K562 (cell line): ENCODE measurements around the gene CDYL.

Experiments
- MTA1 ChIP-seq: fragments of 450-650 bp; IDR thresholded peaks from 2 replicates; pipeline ENCODE4 v1.6.1; 2017; ENCODE audit warnings: borderline replicate concordance
- SREBF1 ChIP-seq: fragments of 150-350 bp; IDR thresholded peaks from 2 replicates; pipeline ENCODE4 v1.6.1; 2014; ENCODE audit warnings: antibody characterized with exemption, low read depth, low read length, borderline replicate concordance
- ZNF780A ChIP-seq: fragments of 250-450 bp; sonication (Bioruptor Pico); IDR thresholded peaks from 2 replicates; pipeline ENCODE4 v1.5.0; 2021; ENCODE audit warnings: mild to moderate bottlenecking
- TF ChIP-seq, protein P1 (sequence below): fragments of 450-650 bp; formaldehyde crosslinking; IDR thresholded peaks from 2 replicates; pipeline ENCODE4 v1.4.0; 2020; ENCODE audit warnings: mild to moderate bottlenecking, mixed read lengths
- TF ChIP-seq, protein P2 (sequence below), 3 experiments: IDR thresholded peaks in 2 of 3; conservative IDR thresholded peaks in 1 of 3; 2 replicates each; pipeline ENCODE4 v1.5.1; 2011 to 2012; ENCODE audit warnings: low read length in 3 of 3, mild to moderate bottlenecking in 3 of 3, control low read depth in 2 of 3, improper control_type of control experiment in 1 of 3, inconsistent platforms in 1 of 3, low read depth in 1 of 3, mixed read lengths in 1 of 3, moderate library complexity in 1 of 3; ENCODE audit not compliant: insufficient read depth in 2 of 3

DNA sequence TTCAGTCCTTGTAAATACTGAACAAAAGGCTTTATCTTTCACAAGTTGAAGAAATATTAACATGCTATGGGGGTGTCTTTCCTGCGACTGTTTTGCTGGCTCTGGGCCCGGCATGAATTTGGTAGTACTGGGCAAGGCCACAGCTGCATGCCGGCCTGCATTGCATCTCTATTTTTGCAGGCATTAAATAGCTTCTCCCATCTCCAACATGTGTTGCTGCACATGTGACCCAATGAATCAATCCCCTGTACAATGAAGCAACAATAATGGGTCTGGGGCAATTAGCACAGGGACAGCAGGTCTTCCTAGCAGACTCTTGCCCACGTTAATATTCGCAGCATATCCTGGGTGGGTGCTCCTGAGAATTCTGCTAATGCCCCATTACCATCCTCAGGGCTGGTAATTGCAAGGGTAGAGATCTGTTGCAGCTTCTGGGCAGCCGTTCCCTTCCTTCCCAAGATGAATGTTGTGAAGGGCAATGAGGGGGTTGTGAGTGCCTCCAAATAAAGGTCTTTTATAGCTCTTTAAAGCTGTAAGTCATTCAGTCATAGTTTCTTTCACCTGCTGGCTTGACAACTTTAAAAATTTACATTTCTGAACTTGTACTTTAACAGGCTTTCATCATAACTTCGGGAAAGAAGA, 24.3 kb upstream of the CDYL start:
- TF ChIP-seq, protein P1, sequence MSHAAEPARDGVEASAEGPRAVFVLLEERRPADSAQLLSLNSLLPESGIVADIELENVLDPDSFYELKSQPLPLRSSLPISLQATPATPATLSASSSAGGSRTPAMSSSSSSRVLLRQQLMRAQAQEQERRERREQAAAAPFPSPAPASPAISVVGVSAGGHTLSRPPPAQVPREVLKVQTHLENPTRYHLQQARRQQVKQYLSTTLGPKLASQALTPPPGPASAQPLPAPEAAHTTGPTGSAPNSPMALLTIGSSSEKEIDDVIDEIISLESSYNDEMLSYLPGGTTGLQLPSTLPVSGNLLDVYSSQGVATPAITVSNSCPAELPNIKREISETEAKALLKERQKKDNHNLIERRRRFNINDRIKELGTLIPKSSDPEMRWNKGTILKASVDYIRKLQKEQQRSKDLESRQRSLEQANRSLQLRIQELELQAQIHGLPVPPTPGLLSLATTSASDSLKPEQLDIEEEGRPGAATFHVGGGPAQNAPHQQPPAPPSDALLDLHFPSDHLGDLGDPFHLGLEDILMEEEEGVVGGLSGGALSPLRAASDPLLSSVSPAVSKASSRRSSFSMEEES: no peak
- TF ChIP-seq, protein P2, sequence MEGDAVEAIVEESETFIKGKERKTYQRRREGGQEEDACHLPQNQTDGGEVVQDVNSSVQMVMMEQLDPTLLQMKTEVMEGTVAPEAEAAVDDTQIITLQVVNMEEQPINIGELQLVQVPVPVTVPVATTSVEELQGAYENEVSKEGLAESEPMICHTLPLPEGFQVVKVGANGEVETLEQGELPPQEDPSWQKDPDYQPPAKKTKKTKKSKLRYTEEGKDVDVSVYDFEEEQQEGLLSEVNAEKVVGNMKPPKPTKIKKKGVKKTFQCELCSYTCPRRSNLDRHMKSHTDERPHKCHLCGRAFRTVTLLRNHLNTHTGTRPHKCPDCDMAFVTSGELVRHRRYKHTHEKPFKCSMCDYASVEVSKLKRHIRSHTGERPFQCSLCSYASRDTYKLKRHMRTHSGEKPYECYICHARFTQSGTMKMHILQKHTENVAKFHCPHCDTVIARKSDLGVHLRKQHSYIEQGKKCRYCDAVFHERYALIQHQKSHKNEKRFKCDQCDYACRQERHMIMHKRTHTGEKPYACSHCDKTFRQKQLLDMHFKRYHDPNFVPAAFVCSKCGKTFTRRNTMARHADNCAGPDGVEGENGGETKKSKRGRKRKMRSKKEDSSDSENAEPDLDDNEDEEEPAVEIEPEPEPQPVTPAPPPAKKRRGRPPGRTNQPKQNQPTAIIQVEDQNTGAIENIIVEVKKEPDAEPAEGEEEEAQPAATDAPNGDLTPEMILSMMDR (IDR thresholded peaks at IDR 0.05 in 2 of 3, conservative IDR thresholded peaks at IDR 0.05 in 1 of 3; ENCODE audit: insufficient read depth in 2 of 3, low read depth in 1 of 3, low read length in 3 of 3): no peak
- TF ChIP-seq ZNF780A (CRISPR knock-in tag) (no peak), SREBF1 (no peak), MTA1 (no peak)
